ENCODE measurements around the gene CFAP45. TPM values are rescaled to one million over a fixed set of nuclear protein-coding genes. Genes with fewer than 3 reads are reported as not detected.

Gene CFAP45
- total RNA-seq, 4 donors from 2014 or later = 0.32 TPM; not detected in 3

DNA sequence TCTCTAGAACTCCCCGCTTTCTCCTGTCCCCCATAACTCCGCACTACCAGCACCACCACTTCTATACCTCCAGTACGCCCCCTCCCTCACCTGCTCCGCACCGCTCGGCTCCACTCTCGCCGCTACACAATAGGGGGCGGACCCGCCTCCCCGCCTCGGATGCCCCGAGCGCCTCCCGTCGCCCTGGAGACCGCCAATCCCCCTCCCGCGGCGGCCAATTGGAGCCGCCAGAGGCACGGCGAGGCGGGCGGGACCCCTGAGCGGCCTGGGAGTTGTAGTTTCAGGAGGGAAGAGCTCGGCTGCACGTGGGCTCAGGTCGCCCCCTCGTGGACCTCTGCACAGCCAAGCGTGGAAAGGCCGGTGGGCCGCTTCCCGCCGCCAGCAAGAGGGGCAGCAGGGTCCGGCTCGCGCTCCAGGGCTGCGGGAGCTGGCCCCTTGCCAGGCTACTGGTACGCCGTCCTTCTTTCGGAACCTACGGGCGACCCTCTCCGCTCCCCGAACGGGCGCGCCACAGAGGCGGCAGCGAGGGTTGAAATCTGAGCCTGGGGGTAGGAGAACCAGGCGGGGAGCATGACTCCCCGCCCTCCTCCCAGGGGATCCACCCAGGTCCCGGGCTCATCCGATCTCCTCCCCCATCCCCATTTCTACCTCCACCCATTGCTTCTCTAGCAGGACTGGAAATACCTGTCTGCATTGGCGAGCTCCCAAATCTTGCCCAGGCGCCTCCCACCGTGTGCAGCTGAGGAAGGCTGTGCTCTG, 45.7 kb upstream of the CFAP45 start, which contains the start of gene IGSF9:
Gene IGSF9, minus strand, starts transcription at position 131 of the 759 bp plus-strand sequence. CDS start 2,159 bp downstream, outside the sequence.
- H3K27ac ChIP-seq = peak within 1 kb of the TSS; percentile 42 to 75 (median 63)
- peak; percentile 92 for DNase-seq
- intact Hi-C loops (cut with DNase I; ENCODE audit: low total_unique reads) (no loop called here), in situ Hi-C loops (cut with MboI; ENCODE audit: low pct_ligation_motif_present in 1 of 4, low pct_unique_long_range_greater_than_20kb in 1 of 4, low sequenced_read_pairs in 3 of 4) (no loop called here)
- H3K4me3 ChIP-seq = peak within 1 kb of the TSS; percentile 12 to 53 (median 43)
- H3K27me3 ChIP-seq = peaks cover 14% of the 10 kb centered on the region
- no peaks in the 10 kb centered on the region for H3K36me3 ChIP-seq
- WGBS, 2 donors (ENCODE audit: low coverage in 1 of 2) = 3 to 6% methylated on average over 6 to 50 of the region's 58 CpGs
- no peaks in the 10 kb centered on the region for H3K9me3 ChIP-seq
- TF ChIP-seq POLR2AphosphoS5 (IDR thresholded peaks at IDR 0.05) = peak in 2 of 3 donors; percentile 72 to 79
- TF ChIP-seq, protein P1, sequence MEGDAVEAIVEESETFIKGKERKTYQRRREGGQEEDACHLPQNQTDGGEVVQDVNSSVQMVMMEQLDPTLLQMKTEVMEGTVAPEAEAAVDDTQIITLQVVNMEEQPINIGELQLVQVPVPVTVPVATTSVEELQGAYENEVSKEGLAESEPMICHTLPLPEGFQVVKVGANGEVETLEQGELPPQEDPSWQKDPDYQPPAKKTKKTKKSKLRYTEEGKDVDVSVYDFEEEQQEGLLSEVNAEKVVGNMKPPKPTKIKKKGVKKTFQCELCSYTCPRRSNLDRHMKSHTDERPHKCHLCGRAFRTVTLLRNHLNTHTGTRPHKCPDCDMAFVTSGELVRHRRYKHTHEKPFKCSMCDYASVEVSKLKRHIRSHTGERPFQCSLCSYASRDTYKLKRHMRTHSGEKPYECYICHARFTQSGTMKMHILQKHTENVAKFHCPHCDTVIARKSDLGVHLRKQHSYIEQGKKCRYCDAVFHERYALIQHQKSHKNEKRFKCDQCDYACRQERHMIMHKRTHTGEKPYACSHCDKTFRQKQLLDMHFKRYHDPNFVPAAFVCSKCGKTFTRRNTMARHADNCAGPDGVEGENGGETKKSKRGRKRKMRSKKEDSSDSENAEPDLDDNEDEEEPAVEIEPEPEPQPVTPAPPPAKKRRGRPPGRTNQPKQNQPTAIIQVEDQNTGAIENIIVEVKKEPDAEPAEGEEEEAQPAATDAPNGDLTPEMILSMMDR (IDR thresholded peaks at IDR 0.05) = peak; percentile 33 to 60 (median 40)
- TF ChIP-seq EP300 (IDR thresholded peaks at IDR 0.05; ENCODE audit: low read depth) = no peak
- no peak for TF ChIP-seq POLR2A (IDR thresholded peaks at IDR 0.05)
- peaks cover 7 to 57% (median 39%) of the 10 kb centered on the region in 4 donors for H3K4me1 ChIP-seq

DNA sequence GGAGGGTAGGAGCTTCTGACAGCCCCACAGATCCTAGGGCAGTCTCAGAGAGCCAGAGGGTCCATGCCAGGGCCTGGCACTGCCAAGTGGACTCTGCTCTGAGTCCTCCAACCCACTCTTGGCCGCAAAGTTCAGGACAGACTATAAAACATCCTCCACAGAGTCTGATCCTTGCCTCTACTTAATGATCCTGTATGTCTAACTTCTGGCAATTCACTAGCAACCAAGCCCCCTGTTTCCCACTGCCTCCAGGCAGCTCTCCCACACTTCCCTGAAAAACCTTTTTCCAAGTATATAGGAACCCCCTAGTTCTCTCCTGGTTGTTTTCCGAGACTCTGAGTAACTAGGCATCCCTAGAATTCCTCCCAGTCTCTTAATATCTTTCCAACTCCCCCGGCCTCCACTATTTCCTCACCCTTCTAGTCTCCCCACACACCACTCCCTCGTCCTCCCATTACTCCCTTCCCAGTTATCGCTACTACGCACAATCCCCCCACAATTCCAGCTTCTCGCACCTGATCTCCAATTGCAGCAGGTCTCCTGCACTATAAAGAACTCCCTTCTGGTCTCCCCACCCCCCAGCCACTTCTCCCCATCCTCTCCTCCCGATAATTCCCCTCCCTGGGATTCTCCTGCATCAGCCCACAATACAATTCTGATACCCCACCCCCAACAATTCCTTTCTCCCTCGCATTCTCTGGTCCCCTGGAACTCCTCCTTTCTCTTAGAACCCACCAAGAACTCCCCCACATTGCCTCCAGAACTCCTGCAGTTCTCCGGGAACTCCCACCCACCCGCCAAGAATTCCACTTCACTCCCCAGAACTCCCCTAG, 44.9 kb upstream of the CFAP45 start:
- intact Hi-C loops (cut with DNase I; ENCODE audit: low total_unique reads) (loop anchor here (1.0 kb wide), 1 partner anchor 33 kb away; no protein-coding TSS in a partner anchor), in situ Hi-C loops (cut with MboI; ENCODE audit: low pct_ligation_motif_present in 1 of 4, low pct_unique_long_range_greater_than_20kb in 1 of 4, low sequenced_read_pairs in 3 of 4) (no loop called here)
- H3K27ac ChIP-seq = peak overlapping the region in 3 of 4 donors; percentile 42 to 75 (median 55)
- H3K9me3 ChIP-seq = no peaks in the 10 kb centered on the region
- peaks cover 14% of the 10 kb centered on the region for H3K27me3 ChIP-seq
- H3K4me1 ChIP-seq = peaks cover 7 to 60% (median 40%) of the 10 kb centered on the region in 4 donors
- no peaks in the 10 kb centered on the region for H3K36me3 ChIP-seq
- H3K4me3 ChIP-seq = peak overlapping the region in 3 of 4 donors; percentile 43 to 53 (median 43)
- TF ChIP-seq EP300 (IDR thresholded peaks at IDR 0.05; ENCODE audit: low read depth) (no peak), POLR2A (IDR thresholded peaks at IDR 0.05) (no peak), POLR2AphosphoS5 (IDR thresholded peaks at IDR 0.05) (no peak)
- TF ChIP-seq, protein P1 (IDR thresholded peaks at IDR 0.05) = no peak
- no peak for DNase-seq
- WGBS, 2 donors (ENCODE audit: low coverage in 1 of 2) = 34 to 43% methylated on average over 4 to 11 of the region's 11 CpGs

DNA sequence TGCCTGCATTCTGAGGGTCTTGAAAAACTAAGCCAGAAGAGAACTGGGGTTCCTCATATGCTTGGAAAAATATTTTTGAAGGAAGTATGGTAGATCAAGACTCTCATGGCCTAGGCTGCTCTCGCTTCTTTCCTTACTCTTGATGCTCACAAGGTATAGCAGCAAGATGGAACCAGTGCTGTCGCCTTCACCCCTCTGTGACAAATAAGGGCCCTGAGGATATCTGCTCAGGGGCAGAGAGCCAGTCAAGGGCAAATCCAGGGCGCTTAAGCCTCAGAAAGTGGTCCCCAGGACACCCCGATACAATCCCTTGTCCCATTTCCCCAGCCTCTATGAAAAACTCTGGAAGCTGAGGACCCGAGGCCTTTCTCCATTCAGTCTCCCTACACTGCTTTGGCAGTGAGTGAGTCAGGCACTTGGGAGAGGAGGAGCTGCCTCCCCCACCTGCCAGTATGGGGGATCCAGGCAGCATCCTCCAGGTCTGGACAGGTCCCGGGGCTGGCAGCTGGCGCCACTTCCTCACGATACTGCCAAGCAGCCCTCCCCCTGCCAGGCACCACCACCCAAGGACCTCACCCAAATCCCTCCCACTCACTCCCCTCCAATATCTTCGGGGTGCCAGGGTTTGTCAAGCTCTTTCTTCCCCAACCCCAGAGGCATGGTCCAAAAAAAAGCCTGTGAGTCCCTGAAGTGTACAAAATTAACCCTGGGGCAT, 44.1 kb upstream of the CFAP45 start:
- intact Hi-C loops (cut with DNase I; ENCODE audit: low total_unique reads) (loop anchor here (1.0 kb wide), 1 partner anchor 34 kb away; no protein-coding TSS in a partner anchor), in situ Hi-C loops (cut with MboI; ENCODE audit: low pct_ligation_motif_present in 1 of 4, low pct_unique_long_range_greater_than_20kb in 1 of 4, low sequenced_read_pairs in 3 of 4) (no loop called here)
- no peaks in the 10 kb centered on the region for H3K36me3 ChIP-seq
- 82 to 100% methylated on average over 1 to 9 of the region's 9 CpGs for WGBS, 2 donors (ENCODE audit: low coverage in 1 of 2)
- no peak for DNase-seq
- no peak overlapping the region for H3K27ac ChIP-seq
- peaks cover 7 to 57% (median 35%) of the 10 kb centered on the region in 4 donors for H3K4me1 ChIP-seq
- TF ChIP-seq POLR2AphosphoS5 (IDR thresholded peaks at IDR 0.05) (no peak), EP300 (IDR thresholded peaks at IDR 0.05; ENCODE audit: low read depth) (no peak), POLR2A (IDR thresholded peaks at IDR 0.05) (no peak)
- TF ChIP-seq, protein P1 (IDR thresholded peaks at IDR 0.05) = no peak
- peak overlapping the region in 1 of 4 donors; percentile 53 for H3K4me3 ChIP-seq
- H3K27me3 ChIP-seq = peaks cover 14% of the 10 kb centered on the region
- H3K9me3 ChIP-seq = no peaks in the 10 kb centered on the region
